ENCODE results near the gene NR4A1.

NR4A1 gene

GRCh38 chr12:52066346-52067080 lies 15.3 kb downstream of the NR4A1 start:
- DNase-seq (ENCODE audit: insufficient read length, low spot score) (no peak), FAIRE-seq (no peak)
- no peak for TF ChIP-seq CTCF (IDR thresholded peaks at IDR 0.05; ENCODE audit: insufficient read depth, missing control alignments)

- no peak for TF ChIP-seq CTCF (IDR thresholded peaks at IDR 0.05; ENCODE audit: insufficient read depth, missing control alignments)
- DNase-seq (ENCODE audit: insufficient read length, low spot score) (no peak), FAIRE-seq (no peak)
These were observed 15.8 kb downstream of the NR4A1 start for GRCh38 chr12:52067081-52067374.

GRCh38 chr12:52069327-52070184 lies 18.3 kb downstream of the NR4A1 start, which contains the start of gene ATG101:
TSS of gene ATG101 (plus strand) at chr12:52069978. CDS start at chr12:52073651, 3,673 bp downstream.
- DNase-seq (ENCODE audit: insufficient read length, low spot score) (peak; percentile 81), FAIRE-seq (no peak)
- TF ChIP-seq CTCF (IDR thresholded peaks at IDR 0.05; ENCODE audit: insufficient read depth, missing control alignments), result peak; percentile 84

- no peak for TF ChIP-seq CTCF (IDR thresholded peaks at IDR 0.05; ENCODE audit: insufficient read depth, missing control alignments)
- DNase-seq (ENCODE audit: insufficient read length, low spot score) (no peak), FAIRE-seq (no peak)
These were observed 19.1 kb downstream of the NR4A1 start for GRCh38 chr12:52070185-52070925.

GRCh38 chr12:52073531-52074381 lies 22.5 kb downstream of the NR4A1 start:
- TF ChIP-seq CTCF (IDR thresholded peaks at IDR 0.05; ENCODE audit: insufficient read depth, missing control alignments), result no peak
- FAIRE-seq (no peak), DNase-seq (ENCODE audit: insufficient read length, low spot score) (no peak)

- no peak for DNase-seq (ENCODE audit: insufficient read length, low spot score)
- no peak for FAIRE-seq
- no peak for TF ChIP-seq CTCF (IDR thresholded peaks at IDR 0.05; ENCODE audit: insufficient read depth, missing control alignments)
These were observed 23.9 kb downstream of the NR4A1 start for GRCh38 chr12:52074971-52075724.

All from D721Med (cell line).